ENCODE data around the gene SSBP4.
A peak's percentile ranks its signal among the peaks of the same experiment; 100 is the strongest.
"Not testable (repeated sequence)": the region's sequence is repeated elsewhere in the genome, so short reads cannot be mapped to it uniquely, and the experiment has no call there.

The SSBP4 gene

DNA sequence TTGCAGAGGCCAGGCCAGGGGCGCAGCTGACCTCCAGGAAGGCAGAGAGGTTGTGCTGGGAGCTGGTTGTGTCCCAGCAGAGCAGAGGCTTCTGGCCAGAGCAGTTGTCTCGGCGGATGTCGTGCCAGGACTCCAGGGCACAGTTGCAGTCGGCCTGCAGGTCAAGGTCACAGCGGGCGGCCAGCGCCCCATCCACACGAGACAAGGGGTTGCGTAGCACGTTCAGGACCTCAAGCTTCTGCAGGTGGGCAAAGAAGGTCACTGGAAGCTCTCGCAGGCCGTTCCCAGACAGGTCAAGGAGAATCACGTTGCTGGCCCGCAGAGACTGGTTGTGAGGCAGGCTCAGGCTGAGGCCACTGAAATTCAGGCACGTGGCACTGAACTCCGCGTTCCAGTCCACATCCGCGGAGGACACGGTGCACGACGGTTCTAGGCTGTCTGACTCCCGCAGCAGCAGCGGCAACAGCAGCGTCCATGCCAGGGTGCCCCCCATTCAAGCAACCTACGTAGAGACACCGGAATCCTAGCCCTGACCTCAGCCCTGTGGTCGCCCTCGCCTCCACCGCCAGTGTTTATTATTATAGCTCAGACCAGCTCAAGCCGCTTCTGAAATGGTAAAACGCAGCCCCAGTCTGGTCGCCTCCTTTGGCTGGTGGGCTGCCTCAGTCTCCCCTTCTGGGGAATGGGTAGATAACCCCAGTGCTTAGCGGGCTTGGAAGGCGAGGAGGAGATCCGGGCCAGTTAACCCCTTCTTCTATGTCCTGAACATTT is 22.5 kb upstream of the SSBP4 start:
- no peak for DNase-seq

DNA sequence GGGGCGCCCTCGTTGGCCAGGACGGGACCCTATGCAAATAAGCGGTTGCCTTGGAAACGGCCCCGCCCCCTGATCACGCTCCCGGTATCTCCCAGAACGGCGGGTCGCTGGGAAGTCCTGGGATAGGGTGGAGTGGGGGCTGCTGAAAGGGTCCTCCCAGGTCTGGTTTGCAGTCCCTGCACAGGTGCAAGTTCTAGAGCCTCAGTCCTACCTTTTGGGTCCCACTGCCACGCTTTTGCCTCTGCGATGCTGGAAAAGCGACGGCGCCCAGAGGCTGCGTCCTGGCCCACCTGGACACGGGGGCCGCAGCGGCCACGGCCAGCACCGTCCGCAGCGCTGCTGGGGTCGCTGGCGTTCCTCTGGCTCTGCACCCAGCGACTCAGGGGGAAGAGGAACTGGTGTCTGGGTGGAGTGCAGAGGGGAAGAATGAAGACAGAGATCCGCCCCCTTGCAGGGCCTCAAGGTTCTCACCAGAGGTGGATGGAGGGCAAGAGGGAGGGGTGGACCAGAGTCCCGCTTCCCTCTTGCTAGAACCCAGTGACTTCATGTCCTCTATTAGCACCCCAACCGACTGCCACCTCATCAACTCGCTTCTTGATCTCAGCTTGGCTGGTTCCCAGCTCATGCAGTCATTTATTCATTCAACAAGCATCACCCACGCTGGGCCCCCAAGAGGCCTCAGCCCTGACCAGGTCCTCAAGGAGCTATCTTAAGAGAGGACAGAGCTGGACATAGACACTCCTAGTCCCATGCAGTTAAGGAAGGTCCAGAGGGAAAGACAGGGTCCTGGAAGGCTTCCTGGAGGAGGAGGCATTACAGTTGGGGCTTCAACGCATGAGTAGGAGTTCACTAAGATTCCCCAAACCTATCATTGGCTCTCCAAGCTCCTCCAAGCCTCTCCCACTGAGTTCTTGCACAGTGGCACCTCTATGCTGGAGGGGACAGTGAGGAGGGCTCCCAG is 21.7 kb upstream of the SSBP4 start, which contains the start of gene LRRC25:
Gene LRRC25 (minus strand): TSS at position 381 of the 961 bp plus-strand sequence. CDS start 659 bp downstream, outside the sequence.
- DNase-seq, result peak; percentile 74

DNA sequence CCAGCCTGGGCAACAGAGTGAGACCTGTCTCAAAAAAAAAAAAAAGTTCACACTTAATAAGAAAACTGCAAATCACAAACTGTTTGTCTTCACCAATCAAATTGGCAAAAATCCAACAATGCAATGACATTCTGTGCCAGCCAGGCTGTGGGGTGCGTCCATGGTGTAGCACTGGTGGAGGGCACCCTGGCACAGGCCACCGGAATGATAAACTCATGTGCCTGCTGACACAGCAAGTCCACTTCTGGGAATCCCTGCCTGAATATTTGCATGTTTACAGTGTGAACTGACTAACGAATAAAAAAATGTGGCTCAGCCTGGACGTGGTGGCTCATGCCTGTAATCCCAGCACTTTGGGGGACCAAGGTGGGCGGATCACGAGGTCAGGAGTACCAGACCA is 20.2 kb upstream of the SSBP4 start:
- DNase-seq, result peak; percentile 91

DNA sequence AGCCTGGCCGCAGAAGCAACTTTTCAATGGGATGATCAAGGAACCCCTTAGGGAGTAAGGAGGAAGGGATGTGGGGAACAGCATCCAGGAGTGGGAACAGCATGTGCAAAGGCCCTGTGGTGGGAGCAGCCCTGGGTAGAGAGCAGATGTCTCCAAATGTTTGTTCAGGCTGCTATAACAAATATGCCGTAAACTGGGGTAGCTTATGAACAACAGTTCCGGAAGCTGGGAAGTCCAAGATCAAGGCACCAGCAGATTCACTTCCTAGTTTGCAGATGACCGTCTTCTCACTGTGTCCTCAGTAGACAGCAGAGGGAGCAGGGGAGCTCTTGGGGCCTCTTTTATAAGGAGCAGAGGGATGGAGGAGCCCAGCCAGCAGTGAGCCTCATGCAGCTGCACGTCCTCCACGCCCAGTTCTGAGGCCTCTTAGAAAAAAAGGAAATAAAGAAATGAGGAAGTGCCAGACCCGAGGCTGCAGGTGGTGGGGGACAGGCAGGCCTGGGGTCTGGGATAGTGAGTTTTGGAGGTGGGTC is 17.6 kb upstream of the SSBP4 start:
- DNase-seq, result peak; percentile 94

DNA sequence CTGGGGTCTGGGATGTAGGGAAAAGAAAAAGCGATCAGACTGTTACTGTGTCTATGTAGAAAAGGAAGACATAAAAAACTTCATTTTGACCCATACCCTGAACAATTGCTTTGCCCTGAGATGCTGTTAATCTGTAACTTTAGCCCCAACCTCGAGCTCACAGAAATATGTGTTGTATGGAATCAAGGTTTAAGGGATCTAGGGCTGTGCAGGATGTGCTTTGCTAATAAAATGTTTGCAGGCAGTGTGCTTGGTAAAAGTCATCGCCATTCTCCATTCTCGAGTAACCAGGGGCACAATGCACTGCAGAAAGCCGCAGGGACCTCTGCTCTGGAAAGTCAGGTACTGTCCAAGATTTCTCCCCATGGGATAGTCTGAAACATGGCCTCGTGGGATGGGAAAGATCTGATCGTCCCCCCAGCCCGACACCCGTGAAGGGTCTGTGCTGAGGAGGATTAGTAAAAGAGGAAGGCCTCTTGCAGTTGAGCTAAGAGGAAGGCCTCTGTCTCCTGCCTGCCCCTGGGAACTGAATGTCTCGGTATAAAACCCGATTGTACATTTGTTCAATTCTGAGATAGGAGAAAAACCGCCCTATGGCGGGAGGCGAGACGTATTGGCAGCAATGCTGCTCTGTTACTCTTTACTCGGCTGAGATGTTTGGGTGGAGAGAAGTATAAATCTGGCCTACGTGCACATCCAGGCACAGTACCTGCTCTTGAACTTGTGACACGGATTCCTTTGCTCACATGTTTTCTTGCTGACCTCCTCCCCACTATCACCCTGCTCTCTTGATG is 16.5 kb upstream of the SSBP4 start:
- DNase-seq, result not testable (repeated sequence)

DNA sequence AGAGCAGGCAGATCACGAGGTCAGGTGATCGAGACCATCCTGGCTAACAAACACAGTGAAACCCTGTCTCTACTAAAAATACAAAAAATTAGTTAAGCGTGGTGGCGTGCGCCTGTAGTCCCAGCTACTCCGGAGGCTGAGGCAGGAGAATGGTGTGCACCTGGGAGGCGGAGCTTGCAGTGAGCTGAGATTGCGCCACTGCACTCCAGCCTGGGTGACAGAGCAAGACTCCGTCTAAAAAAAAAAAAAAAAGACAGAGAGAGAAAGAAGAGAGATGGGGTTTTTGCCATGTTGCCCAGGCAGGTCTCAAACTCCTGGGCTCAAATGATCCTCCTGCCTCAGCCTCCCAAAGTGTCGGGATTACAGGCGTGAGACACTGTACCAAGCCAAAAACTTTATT is 13.4 kb upstream of the SSBP4 start:
- DNase-seq, result not testable (repeated sequence)

DNA sequence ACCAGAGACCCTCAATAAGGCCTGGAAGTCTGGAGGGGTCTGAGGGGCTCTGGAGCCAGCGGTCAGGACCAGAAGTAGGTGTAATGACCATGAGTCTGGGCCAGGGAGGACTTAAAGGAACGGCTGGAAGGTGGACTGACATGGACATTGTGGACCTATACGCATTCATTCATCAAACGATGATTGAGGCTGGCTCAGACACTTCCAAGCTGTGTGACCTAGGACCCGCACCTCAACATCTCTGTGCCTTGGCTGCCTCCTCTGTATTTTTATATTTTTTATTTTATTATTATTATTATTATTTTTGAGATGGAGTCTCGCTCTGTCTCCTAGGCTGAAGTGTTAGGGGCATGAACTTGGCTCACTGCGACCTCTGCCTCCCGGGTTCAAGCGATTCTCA is 12.4 kb upstream of the SSBP4 start:
- DNase-seq, result no peak

DNA sequence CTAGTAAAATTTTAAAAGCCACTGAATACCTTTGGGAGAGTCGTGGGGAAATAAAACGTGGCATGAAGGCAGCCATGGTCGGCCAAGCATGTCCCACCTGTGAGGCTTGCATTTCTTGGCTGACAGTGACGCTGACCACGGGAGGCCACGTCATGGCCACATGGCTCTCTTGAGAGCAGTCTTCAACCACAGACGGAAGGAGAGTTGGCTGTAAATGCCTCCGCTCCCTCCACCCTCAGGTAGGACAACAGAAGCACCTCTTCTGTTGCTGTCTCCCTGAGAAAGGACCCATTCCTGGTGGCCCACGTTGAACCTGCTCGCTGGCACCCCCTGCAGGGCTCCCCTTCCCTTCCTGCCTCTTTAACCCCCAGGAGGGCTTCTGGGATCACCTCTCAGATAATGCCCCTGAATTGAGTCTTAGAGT is 11.1 kb upstream of the SSBP4 start:
- peak; percentile 62 for DNase-seq

DNA sequence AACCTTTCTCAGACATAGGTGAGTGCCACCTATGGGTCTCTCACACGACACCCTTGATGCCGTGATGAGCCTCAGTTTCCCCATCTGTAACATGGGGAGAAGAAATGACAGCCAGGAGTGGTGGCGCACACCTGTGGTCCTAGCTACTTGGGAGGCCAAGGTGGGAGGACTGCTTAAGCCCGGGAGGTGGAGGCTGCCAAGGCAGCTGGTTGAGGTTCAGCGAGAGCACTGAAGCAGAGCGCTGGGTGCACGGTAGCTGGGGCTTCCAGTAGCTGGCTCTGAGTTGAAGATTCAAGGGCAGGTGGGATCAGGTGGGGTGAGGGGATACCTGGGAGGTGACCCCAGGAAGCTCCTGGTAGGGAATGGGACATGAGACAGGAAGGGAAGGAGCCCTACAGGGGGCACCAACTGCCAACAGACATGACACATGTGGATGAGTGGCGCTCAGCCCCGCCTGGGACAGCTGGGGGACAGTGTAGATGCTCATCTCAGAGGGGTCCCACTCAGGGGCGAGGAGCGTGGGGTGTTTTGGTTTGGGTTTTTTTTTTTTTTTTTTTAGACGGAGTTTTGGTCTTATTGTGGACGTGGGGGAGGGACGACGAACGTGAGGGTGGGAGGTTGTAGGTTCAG is 6.5 kb upstream of the SSBP4 start:
- DNase-seq, result no peak

DNA sequence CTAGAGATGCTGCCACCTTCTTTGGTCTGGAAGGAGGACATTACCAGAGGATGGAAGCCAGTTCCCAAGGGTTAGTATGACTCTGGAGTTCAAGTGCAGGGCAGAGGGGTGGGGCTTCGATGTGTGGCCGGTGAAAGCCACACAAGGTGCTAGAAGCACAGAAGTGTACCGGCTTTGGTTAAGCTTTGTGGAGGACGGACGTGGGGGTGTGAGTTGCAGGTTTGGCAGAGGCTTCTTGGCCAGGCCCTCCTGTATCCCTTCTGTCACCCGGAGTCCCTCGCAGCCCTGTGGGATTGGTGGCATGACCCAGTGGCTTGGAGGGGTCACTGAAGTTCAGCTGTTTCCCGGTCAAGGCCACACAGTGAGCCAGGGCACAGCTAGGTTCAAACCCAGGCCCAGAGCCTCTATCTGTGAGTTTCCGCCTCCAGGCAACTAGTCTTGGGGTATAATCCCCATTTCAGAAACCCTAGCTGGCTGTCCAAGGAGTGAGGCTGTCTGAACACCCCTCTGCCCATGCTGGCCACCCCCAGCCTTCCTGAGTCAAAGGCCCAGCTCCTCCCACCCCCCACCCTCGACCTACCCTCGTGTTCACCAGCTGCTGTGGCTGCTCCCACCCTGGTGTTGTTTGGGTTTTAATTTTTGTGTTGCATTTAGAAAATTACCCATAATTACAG is 4.6 kb upstream of the SSBP4 start:
- DNase-seq, result peak; percentile 76

DNA sequence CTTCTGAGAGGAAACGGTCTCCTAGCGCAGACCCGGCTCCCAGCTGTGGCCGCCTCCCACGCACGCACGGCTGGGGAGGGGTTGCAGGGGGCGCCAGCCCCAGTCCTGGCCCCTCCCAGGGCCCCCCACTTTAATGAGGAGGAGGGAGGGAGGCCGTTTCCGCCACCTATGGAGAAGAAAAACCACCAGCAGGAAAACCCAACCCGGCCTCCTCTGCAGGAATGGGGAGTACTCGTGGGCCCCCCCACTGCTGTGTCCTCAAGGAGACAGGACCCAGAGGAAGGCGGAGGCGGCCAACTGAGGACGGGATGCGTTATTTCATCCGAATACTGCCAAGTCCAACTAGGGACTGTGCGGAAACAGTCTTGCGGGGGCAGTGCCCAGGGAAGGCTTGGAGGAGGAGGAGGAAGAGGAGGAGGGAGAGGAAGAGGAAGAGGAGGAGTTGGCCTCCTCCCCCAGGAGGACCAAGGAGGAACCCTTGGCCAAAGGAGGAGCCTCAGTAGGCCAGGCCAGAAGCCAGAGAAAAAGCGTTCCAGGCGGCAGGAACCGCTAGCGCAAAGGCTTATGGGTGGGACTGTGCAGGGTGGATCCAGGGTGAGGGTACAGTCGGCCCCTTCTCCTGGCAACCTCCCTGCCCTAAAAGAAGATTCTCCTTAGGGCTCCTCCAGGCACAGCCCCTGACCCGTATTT is 3.9 kb upstream of the SSBP4 start:
- no peak for DNase-seq

DNA sequence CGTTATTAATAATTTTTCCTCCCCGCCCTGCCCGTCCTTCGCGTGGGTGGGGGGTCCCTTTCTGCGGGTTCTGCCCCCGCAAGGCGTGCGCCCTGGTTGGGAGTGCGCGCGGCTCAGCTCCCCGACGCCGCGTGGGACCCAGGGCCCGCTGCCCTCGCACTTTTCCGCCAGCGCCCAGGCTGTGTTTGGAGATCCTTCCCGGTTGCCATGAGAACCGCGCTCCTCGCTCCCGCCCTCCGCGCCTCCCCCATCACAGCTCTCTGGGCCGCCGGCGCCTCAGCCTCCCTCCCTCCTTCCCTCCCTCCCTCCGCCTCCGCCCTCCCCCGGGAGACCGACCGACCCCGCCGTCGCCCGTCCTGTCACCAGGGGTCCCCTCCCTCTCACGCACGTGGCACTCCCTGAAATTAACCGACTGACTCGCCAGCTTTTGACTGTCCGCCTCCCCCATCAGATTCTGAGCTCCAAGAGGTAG is 2.4 kb upstream of the SSBP4 start:
- DNase-seq, result peak; percentile 87

DNA sequence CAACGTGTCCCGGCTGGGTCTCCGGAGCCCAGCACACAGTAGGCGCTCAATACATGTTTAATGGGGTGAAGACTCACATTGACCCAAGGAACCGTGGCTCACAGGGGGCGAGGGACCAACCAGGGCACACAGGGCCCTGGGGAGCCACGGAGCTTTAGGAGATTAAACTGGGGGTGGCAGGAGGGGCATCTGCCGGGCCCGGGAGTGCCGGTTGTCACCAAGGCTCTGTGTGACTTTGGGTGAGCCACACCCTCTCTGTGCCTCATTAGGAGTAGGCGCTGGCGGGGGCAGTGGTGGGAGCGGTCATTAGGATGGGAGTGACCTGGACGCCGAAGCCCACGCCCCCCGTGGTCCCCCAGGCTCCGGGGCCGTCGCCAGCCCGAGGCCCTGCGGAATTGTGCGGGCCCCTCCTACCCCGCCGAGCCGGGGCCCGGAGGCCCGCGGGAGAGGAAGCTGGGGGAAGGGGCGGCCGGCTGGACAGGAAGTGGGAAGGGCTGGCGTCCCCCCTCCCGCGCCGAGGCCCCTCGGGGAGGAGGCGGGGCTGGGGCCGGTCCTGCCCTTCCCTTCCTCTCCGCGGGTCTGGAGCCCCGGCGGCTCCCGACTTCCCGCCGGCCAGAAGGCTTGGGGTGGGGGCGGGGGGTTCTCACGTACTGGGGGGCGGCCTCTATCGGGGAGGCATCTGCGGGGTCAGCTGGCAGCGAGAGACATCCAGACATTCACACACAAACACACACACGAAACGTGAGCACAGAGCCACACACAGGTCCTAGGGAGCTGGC is 1.8 kb upstream of the SSBP4 start:
- peak; percentile 83 for DNase-seq

DNA sequence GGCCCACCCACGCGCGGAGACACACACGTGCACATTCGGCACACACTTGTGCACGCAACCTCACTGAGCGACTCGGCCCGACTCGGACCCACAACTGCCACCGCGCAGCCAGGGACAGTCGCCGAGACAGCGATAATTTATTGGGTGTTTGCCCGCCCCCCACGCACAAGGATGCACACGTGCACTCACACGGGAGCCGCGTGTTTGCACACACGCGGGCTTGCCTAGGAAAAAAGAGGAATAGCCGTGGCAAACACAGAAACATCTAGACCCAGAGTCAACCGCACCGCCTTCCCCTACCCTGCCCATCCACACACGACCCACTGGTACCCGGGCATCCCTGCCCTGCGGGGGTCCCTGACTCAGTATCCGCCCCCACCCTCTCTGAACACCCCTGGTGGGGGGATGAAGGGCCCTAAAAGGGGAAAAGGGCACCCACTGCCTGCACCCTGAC is 1.1 kb upstream of the SSBP4 start:
- peak; percentile 42 for DNase-seq

DNA sequence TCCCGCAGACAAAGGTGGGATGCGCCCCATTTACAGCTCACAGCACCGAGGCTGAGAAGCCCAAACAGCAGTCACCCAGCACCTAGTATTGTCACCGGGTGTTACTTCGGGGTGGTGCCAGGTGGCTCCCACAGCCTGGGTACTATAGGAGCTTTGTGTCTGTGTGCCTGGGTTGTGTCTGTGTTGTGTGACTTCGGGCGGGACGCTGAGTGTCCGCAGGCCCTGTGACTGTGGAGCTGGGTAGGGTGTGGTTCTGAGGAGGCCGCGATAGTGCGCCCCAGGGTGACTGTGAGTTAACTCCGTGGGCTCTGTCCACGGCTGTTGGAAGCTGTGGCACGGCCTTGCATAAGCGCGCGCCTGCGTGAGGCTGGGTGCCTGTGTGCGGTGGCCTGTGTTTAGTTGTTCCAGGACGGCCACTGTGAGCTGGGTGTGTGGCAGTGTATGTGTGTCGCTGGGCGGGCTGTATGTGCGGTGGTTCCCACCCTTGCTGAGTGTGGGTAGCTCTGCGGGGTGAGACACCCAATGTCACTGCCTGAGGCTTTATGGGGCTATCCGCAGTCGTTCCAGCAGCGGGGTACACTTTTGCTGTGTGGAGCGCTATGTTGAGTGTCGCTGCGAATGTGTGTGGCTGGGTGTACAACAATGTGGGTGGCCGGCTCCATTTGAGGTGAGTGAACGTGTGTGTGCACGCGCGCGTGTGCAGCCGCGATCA is 559 bp upstream of the SSBP4 start:
- DNase-seq, result peak; percentile 38

DNA sequence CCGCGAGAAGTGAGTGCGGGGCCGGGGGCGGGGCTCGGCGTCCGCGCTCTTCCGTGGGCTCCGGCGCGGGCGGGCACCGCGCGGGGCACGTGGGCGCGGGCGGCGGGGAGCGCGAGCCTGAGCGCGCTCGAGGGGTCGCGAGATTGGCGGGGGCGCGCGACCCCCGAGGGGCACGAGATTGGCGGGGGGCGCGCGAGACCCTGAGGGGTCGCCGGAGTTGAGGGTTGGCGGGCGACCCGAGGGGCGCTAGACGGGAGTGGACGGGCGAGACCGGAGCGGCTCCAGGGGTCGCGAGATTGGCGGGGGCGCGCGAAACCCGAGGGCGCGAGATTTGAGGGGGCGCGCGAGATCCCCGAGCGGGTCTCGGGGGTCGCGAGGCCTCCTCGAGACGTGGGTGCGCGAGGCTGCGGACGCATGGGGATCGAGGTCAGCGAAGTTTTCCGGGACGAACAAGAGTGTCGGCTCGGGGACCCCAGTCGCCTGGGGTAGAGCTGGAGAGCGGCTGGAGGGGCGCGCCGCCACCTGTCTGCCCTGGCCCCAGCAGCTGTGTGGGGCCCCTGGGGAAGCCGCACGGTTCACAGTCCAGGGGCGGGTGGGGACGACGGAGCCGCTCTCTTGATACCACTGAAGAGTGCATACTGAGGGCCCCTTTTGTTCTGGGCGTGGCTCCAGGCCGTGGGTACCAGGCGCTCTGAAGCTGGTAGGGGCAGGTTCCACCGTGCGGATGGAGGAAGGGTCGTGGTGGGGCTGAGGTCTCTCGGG is 682 bp downstream of the SSBP4 start:
- DNase-seq, result no peak

DNA sequence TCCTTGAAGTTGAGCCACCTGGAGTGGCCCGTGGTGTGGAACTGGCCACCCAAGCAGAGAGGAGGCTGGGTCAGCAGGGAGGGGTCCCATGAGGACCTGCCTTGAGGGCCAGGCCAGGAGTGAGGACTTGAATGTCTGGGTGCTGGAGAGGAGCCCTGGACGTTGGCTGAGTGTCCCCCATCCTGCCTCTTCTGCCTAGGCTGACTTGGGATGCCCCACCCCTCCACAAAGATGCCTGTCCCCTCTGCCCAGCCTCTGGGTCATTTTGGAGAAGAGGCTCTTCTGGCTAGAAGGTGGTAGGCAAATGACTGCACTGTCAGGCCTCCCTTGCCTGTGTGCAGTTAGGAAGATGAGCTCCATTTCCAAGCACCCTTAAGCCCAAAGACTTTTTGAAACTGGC is 1.7 kb downstream of the SSBP4 start:
- no peak for DNase-seq

DNA sequence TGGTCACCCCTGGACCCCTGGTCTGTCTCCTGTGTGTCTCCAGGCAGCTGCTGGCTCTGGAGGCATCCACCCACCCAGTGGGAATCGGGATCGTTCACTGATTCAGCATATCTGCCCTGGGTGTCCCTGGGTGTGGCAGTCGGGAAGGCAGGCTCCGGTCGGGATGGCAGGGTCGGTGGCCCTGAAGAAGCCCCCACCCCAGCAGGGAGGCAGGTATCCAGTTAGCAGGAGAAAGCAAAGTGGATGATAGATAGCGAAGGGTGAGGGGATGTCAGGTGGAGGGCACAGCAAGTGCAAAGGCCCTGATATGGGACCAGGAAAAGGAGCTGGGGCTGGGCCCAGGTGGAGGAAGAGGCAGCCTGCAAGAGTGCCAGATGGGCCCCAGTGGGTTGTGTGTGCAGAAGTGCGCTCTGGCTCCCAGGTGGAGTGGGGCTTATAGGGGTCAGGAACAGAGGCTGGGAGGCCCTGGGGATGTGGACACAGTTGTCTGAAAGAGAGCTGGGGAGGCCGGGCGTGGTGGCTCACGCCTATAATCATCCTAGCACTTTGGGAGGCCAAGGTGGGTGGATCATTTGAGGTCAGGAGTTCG is 2.3 kb downstream of the SSBP4 start:
- DNase-seq, result no peak

Measured in RPMI8226 (cell line).